Endothelial cell of umbilical vein (primary cell): ENCODE data around the gene LAIR1. TPM values are rescaled to one million over a fixed set of nuclear protein-coding genes. Genes with fewer than 3 reads are reported as not detected.

Experiments used
- BruUV-seq: library from RNA; stranded (reverse); fragments of 400-500 nt; replicated peaks from 2 replicates; lab custom pipeline; 2021; lab: Mats Ljungman, UMichigan
- CTCF ChIA-PET: fragments of 300-600, 350-600 bp; sonication (Branson Sonifier 250); formaldehyde crosslinking; loops from one replicate; lab custom pipeline; 2021; ENCODE audit warnings: antibody characterized with exemption, inconsistent platforms; lab: Charles Lee
- POLR2A ChIA-PET: fragments of 300-600, 350-600 bp; sonication (Branson Sonifier 250); formaldehyde crosslinking; loops from one replicate; lab custom pipeline; 2021; ENCODE audit warnings: antibody characterized with exemption, inconsistent platforms; lab: Charles Lee
- DNase-seq: peaks from one replicate; pipeline ENCODE4 v3.0.0-alpha.2; 2011; ENCODE audit warnings: low read depth, low spot score
- FAIRE-seq: peaks from 2 replicates; lab custom pipeline; 2011; peaks lifted over from hg19 to GRCh38; lab: Jason Lieb, UNC
- H2AFZ ChIP-seq: 2 replicates; pipeline ENCODE4 v1.6.0; 2012; ENCODE audit warnings: low read depth, low read length, control low read depth, inconsistent platforms
- H3K27ac ChIP-seq: 2 replicates; pipeline ENCODE4 v1.5.1; 2011; ENCODE audit warnings: low read depth, mild to moderate bottlenecking, control low read depth, low read length, moderate library complexity; ENCODE audit not compliant: insufficient read depth
- H3K27me3 ChIP-seq, 2 experiments: 2 replicates each; pipeline versions ENCODE4 v1.6.0 to v1.6.1; 2011; ENCODE audit warnings: low read length in 2 of 2, mixed read lengths in 1 of 2; ENCODE audit not compliant: control insufficient read depth in 2 of 2, insufficient read depth in 2 of 2
- H3K36me3 ChIP-seq, 2 experiments: 2 replicates in 1 of 2; 3 replicates in 1 of 2; pipeline ENCODE4 v1.5.1; 2011; ENCODE audit warnings: low read length in 2 of 2, mild to moderate bottlenecking in 1 of 2, moderate library complexity in 1 of 2; ENCODE audit not compliant: control insufficient read depth in 2 of 2, insufficient read depth in 2 of 2; ENCODE audit errors: extremely low read depth in 1 of 2
- H3K4me1 ChIP-seq: 3 replicates; pipeline ENCODE4 v1.5.1; 2011; ENCODE audit warnings: mild to moderate bottlenecking, low read length; ENCODE audit not compliant: control insufficient read depth, insufficient read depth; ENCODE audit errors: extremely low read depth
- H3K4me2 ChIP-seq: 2 replicates; pipeline ENCODE4 v1.6.1; 2011; ENCODE audit warnings: low read length, control low read depth, mixed read lengths; ENCODE audit not compliant: insufficient read depth
- H3K4me3 ChIP-seq, 3 experiments: fragments of 200-600 bp in 1 of 3; sonication (generic), shearing (Covaris generic) in 1 of 3; replicated peaks in 1 of 3; 2 replicates each; pipeline ENCODE4 v1.5.1; 2011 to 2016; ENCODE audit warnings: control low read depth in 3 of 3, low read length in 3 of 3, mild to moderate bottlenecking in 2 of 3, inconsistent platforms in 1 of 3, low read depth in 1 of 3, moderate library complexity in 1 of 3; ENCODE audit not compliant: insufficient read depth in 1 of 3
- H3K79me2 ChIP-seq: 2 replicates; pipeline ENCODE4 v1.6.0; 2012; ENCODE audit warnings: low read length, inconsistent platforms; ENCODE audit not compliant: control insufficient read depth, insufficient read depth
- H3K9ac ChIP-seq: replicated peaks from 2 replicates; pipeline ENCODE3; 2011; ENCODE audit warnings: low read length, control low read depth; ENCODE audit not compliant: insufficient read depth; ENCODE audit errors: extremely low read depth
- H3K9me1 ChIP-seq: replicated peaks from 3 replicates; pipeline ENCODE4 v1.6.0; 2011; ENCODE audit warnings: mild to moderate bottlenecking, low read length; ENCODE audit not compliant: control insufficient read depth, insufficient read depth; ENCODE audit errors: extremely low read depth
- H3K9me3 ChIP-seq: replicated peaks from 2 replicates; pipeline ENCODE4 v1.5.1; 2012; ENCODE audit warnings: low read length, inconsistent platforms; ENCODE audit not compliant: control insufficient read depth, insufficient read depth
- H4K20me1 ChIP-seq: replicated peaks from 2 replicates; pipeline ENCODE3; 2011; ENCODE audit warnings: mild to moderate bottlenecking, low read length; ENCODE audit not compliant: control insufficient read depth, insufficient read depth; ENCODE audit errors: extremely low read depth
- EZH2 ChIP-seq: IDR thresholded peaks from 2 replicates; pipeline ENCODE4 v1.6.1; 2012; ENCODE audit warnings: borderline replicate concordance, low read depth, mild to moderate bottlenecking, moderate library complexity, low read length, inconsistent platforms; ENCODE audit not compliant: severe bottlenecking
- FOS ChIP-seq: IDR thresholded peaks from 2 replicates; pipeline ENCODE4 v1.6.1; 2011; ENCODE audit warnings: mild to moderate bottlenecking, low read length, moderate library complexity, borderline replicate concordance; ENCODE audit not compliant: insufficient read depth
- GATA2 ChIP-seq: IDR thresholded peaks from 2 replicates; pipeline ENCODE4 v1.7.0; 2011; ENCODE audit warnings: low read depth, mild to moderate bottlenecking, moderate library complexity, mixed read lengths, low read length; ENCODE audit not compliant: insufficient read length, insufficient read depth
- JUN ChIP-seq: IDR thresholded peaks from 2 replicates; pipeline ENCODE4 v1.6.1; 2011; ENCODE audit warnings: borderline replicate concordance, low read depth; ENCODE audit not compliant: insufficient read length, insufficient read depth
- MAX ChIP-seq: IDR thresholded peaks from 2 replicates; pipeline ENCODE4 v1.6.1; 2011; ENCODE audit not compliant: insufficient read depth, insufficient read length
- MYC ChIP-seq: IDR thresholded peaks from one replicate; pipeline ENCODE4 v1.6.1; 2011; ENCODE audit warnings: mild to moderate bottlenecking, low read depth, low read length
- POLR2A ChIP-seq: IDR thresholded peaks from 2 replicates; pipeline ENCODE4 v1.6.1; 2012; ENCODE audit warnings: low read depth, mild to moderate bottlenecking, control low read depth, low read length
- POLR2AphosphoS5 ChIP-seq: IDR thresholded peaks from 2 replicates; pipeline ENCODE4 v1.6.1; 2012; ENCODE audit warnings: low read depth, mild to moderate bottlenecking, control low read depth, low read length, moderate library complexity; ENCODE audit not compliant: insufficient read depth
- dilution Hi-C: fragments of 300-500 bp; cut with MboI; formaldehyde crosslinking; loops from one replicate; pipeline ENCODE4 v1.15.0; 2019; ENCODE audit warnings: low sequenced_read_pairs; ENCODE audit not compliant: extremely low pct_ligation_motif_present
- intact Hi-C: fragments of 100-400 bp; cut with micrococcal nuclease; formaldehyde crosslinking; loops from one replicate; pipeline ENCODE4 v1.10.0; 2022
- polyA plus RNA-seq, 4 experiments: library from polyadenylated mRNA; depleted of rRNA in 3 of 4; stranded (reverse) in 3 of 4; unstranded in 1 of 4; fragments of >200 nt; gene quantifications; 2 replicates each; pipeline versions ENCODE4 v1.2.1 to v1.2.3, GENCODE V29; 2011 to 2012; ENCODE audit warnings: missing spikeins in 1 of 4
- total RNA-seq: library from RNA; stranded (reverse); gene quantifications from 2 replicates; pipeline ENCODE4 v1.2.3, GENCODE V29; 2021
- TF ChIP-seq, protein P1 (sequence below), 2 donors: IDR thresholded peaks; 1 replicate in 1 of 2; 2 replicates in 1 of 2; pipeline ENCODE4 v1.5.1; 2011; ENCODE audit warnings: low read length in 2 of 2, mild to moderate bottlenecking in 2 of 2, moderate library complexity in 2 of 2, control low read depth in 1 of 2, inconsistent platforms in 1 of 2, low read depth in 1 of 2; ENCODE audit not compliant: insufficient read depth in 1 of 2; ENCODE audit errors: extremely low read depth in 1 of 2

The LAIR1 gene
- total and polyA plus RNA-seq, 2 donors (not counting 3 experiments of a cell fraction or from before 2014, with no cell fraction given) = not detected

DNA sequence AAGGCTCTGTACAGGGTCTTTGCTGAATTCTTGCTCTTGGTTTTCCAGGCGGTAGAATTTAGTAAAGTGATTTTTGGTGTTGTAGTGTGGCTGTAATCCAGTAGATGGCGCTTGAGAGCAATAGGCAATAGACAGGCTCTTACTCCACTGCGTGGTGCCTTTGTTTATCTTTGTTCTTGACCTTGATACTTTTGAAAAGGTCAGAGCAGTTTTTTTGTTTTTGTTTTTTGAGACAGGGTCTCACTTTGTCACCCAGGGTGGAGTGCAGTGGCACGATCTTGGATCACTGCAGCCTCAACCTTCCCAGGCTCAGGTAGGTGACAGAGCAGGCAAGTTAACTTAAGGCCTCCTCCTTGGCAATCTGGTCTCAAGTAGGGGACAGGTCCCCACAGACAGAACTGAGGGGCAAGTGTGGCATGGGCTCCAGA, 39.5 kb downstream of the LAIR1 start:
- no peaks in the 10 kb centered on the region for H3K4me1 ChIP-seq
- POLR2A ChIA-PET = no interaction called here

GRCh38 chr19:54324071-54324470, 40.7 kb downstream of the LAIR1 start:
- no peak overlapping the region for H3K4me3 ChIP-seq
- H3K9ac ChIP-seq = no peak overlapping the region
- no peak for FAIRE-seq
- CTCF ChIA-PET = interaction anchor here (0.8 to 2.4 kb wide), 4 partner anchors 8 to 67 kb away, joined by 3 to 8 read pairs (median 3); no protein-coding TSS in a partner anchor
- BruUV-seq = no TSS peak
- POLR2A ChIA-PET = no interaction called here
- H3K79me2 ChIP-seq = no peaks in the 10 kb centered on the region
- no peak overlapping the region for H3K4me2 ChIP-seq
- intact Hi-C loops = no loop called here
- no peaks in the 10 kb centered on the region for H3K36me3 ChIP-seq
- H4K20me1 ChIP-seq = no peaks in the 10 kb centered on the region
- no peak overlapping the region for H3K27ac ChIP-seq
- no peak overlapping the region for H2AFZ ChIP-seq
- H3K4me1 ChIP-seq = no peaks in the 10 kb centered on the region
- peaks cover 0 to 2% of the 10 kb centered on the region in 2 experiments for H3K27me3 ChIP-seq
- no peak for DNase-seq
- no peaks in the 10 kb centered on the region for H3K9me1 ChIP-seq
- dilution Hi-C loops = no loop called here
- H3K9me3 ChIP-seq = no peaks in the 10 kb centered on the region
- TF ChIP-seq POLR2A (no peak), POLR2AphosphoS5 (no peak), GATA2 (no peak), JUN (no peak), FOS (no peak), EZH2 (no peak), MYC (no peak), MAX (no peak)
- TF ChIP-seq, protein P1, sequence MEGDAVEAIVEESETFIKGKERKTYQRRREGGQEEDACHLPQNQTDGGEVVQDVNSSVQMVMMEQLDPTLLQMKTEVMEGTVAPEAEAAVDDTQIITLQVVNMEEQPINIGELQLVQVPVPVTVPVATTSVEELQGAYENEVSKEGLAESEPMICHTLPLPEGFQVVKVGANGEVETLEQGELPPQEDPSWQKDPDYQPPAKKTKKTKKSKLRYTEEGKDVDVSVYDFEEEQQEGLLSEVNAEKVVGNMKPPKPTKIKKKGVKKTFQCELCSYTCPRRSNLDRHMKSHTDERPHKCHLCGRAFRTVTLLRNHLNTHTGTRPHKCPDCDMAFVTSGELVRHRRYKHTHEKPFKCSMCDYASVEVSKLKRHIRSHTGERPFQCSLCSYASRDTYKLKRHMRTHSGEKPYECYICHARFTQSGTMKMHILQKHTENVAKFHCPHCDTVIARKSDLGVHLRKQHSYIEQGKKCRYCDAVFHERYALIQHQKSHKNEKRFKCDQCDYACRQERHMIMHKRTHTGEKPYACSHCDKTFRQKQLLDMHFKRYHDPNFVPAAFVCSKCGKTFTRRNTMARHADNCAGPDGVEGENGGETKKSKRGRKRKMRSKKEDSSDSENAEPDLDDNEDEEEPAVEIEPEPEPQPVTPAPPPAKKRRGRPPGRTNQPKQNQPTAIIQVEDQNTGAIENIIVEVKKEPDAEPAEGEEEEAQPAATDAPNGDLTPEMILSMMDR (IDR thresholded peaks at IDR 0.05; ENCODE audit: extremely low read depth in 1 of 2, insufficient read depth in 1 of 2, low read depth in 1 of 2, low read length in 2 of 2) = no peak

More for the DNA sequence above, 39.5 kb downstream of the LAIR1 start:
- Histone ChIP-seq H3K79me2 (no peaks in the 10 kb centered on the region), H2AFZ (no peak overlapping the region), H3K9ac (no peak overlapping the region), H3K27me3 (peaks cover 0 to 2% of the 10 kb centered on the region in 2 experiments), H3K4me2 (no peak overlapping the region), H4K20me1 (no peaks in the 10 kb centered on the region), H3K9me1 (no peaks in the 10 kb centered on the region), H3K36me3 (no peaks in the 10 kb centered on the region), H3K4me3 (no peak overlapping the region), H3K9me3 (no peaks in the 10 kb centered on the region), H3K27ac (no peak overlapping the region)
- no TSS peak for BruUV-seq
- CTCF ChIA-PET = interaction anchor here (1.0 to 2.4 kb wide), 6 partner anchors 15 to 88 kb away, joined by 3 to 24 read pairs (median 6); no protein-coding TSS in a partner anchor
- DNase-seq (peak; percentile 51), FAIRE-seq (peak; percentile 47)
- TF ChIP-seq, protein P1 (IDR thresholded peaks at IDR 0.05; ENCODE audit: extremely low read depth in 1 of 2, insufficient read depth in 1 of 2, low read depth in 1 of 2, low read length in 2 of 2) = peak; percentile 70 to 79
- no peak for TF ChIP-seq POLR2AphosphoS5
- no peak for TF ChIP-seq EZH2
- dilution Hi-C loops (no loop called here), intact Hi-C loops (loop anchor here (1.0 kb wide), 1 partner anchor 66 kb away; no protein-coding TSS in a partner anchor)
